Endothelial cell of umbilical vein (primary cell): ENCODE data around the gene PDE1C. TPM values are rescaled to one million over a fixed set of nuclear protein-coding genes. Genes with fewer than 3 reads are reported as not detected.

Experiments
- BruUV-seq: library from RNA; stranded (reverse); fragments of 400-500 nt; replicated peaks from 2 replicates; lab custom pipeline; 2021; lab: Mats Ljungman, UMichigan
- CTCF ChIA-PET: fragments of 300-600, 350-600 bp; sonication (Branson Sonifier 250); formaldehyde crosslinking; loops from one replicate; lab custom pipeline; 2021; ENCODE audit warnings: antibody characterized with exemption, inconsistent platforms; lab: Charles Lee
- POLR2A ChIA-PET: fragments of 300-600, 350-600 bp; sonication (Branson Sonifier 250); formaldehyde crosslinking; loops from one replicate; lab custom pipeline; 2021; ENCODE audit warnings: antibody characterized with exemption, inconsistent platforms; lab: Charles Lee
- DNase-seq: peaks from one replicate; pipeline ENCODE4 v3.0.0-alpha.2; 2011; ENCODE audit warnings: low read depth, low spot score
- FAIRE-seq: peaks from 2 replicates; lab custom pipeline; 2011; peaks lifted over from hg19 to GRCh38; lab: Jason Lieb, UNC
- H2AFZ ChIP-seq: 2 replicates; pipeline ENCODE4 v1.6.0; 2012; ENCODE audit warnings: low read depth, low read length, control low read depth, inconsistent platforms
- H3K27ac ChIP-seq: 2 replicates; pipeline ENCODE4 v1.5.1; 2011; ENCODE audit warnings: low read depth, mild to moderate bottlenecking, control low read depth, low read length, moderate library complexity; ENCODE audit not compliant: insufficient read depth
- H3K27me3 ChIP-seq, 2 experiments: 2 replicates each; pipeline versions ENCODE4 v1.6.0 to v1.6.1; 2011; ENCODE audit warnings: low read length in 2 of 2, mixed read lengths in 1 of 2; ENCODE audit not compliant: control insufficient read depth in 2 of 2, insufficient read depth in 2 of 2
- H3K36me3 ChIP-seq, 2 experiments: 2 replicates in 1 of 2; 3 replicates in 1 of 2; pipeline ENCODE4 v1.5.1; 2011; ENCODE audit warnings: low read length in 2 of 2, mild to moderate bottlenecking in 1 of 2, moderate library complexity in 1 of 2; ENCODE audit not compliant: control insufficient read depth in 2 of 2, insufficient read depth in 2 of 2; ENCODE audit errors: extremely low read depth in 1 of 2
- H3K4me1 ChIP-seq: 3 replicates; pipeline ENCODE4 v1.5.1; 2011; ENCODE audit warnings: mild to moderate bottlenecking, low read length; ENCODE audit not compliant: control insufficient read depth, insufficient read depth; ENCODE audit errors: extremely low read depth
- H3K4me2 ChIP-seq: 2 replicates; pipeline ENCODE4 v1.6.1; 2011; ENCODE audit warnings: low read length, control low read depth, mixed read lengths; ENCODE audit not compliant: insufficient read depth
- H3K4me3 ChIP-seq, 3 experiments: fragments of 200-600 bp in 1 of 3; sonication (generic), shearing (Covaris generic) in 1 of 3; replicated peaks in 1 of 3; 2 replicates each; pipeline ENCODE4 v1.5.1; 2011 to 2016; ENCODE audit warnings: control low read depth in 3 of 3, low read length in 3 of 3, mild to moderate bottlenecking in 2 of 3, inconsistent platforms in 1 of 3, low read depth in 1 of 3, moderate library complexity in 1 of 3; ENCODE audit not compliant: insufficient read depth in 1 of 3
- H3K79me2 ChIP-seq: 2 replicates; pipeline ENCODE4 v1.6.0; 2012; ENCODE audit warnings: low read length, inconsistent platforms; ENCODE audit not compliant: control insufficient read depth, insufficient read depth
- H3K9ac ChIP-seq: replicated peaks from 2 replicates; pipeline ENCODE3; 2011; ENCODE audit warnings: low read length, control low read depth; ENCODE audit not compliant: insufficient read depth; ENCODE audit errors: extremely low read depth
- H3K9me1 ChIP-seq: replicated peaks from 3 replicates; pipeline ENCODE4 v1.6.0; 2011; ENCODE audit warnings: mild to moderate bottlenecking, low read length; ENCODE audit not compliant: control insufficient read depth, insufficient read depth; ENCODE audit errors: extremely low read depth
- H3K9me3 ChIP-seq: replicated peaks from 2 replicates; pipeline ENCODE4 v1.5.1; 2012; ENCODE audit warnings: low read length, inconsistent platforms; ENCODE audit not compliant: control insufficient read depth, insufficient read depth
- H4K20me1 ChIP-seq: replicated peaks from 2 replicates; pipeline ENCODE3; 2011; ENCODE audit warnings: mild to moderate bottlenecking, low read length; ENCODE audit not compliant: control insufficient read depth, insufficient read depth; ENCODE audit errors: extremely low read depth
- EZH2 ChIP-seq: IDR thresholded peaks from 2 replicates; pipeline ENCODE4 v1.6.1; 2012; ENCODE audit warnings: borderline replicate concordance, low read depth, mild to moderate bottlenecking, moderate library complexity, low read length, inconsistent platforms; ENCODE audit not compliant: severe bottlenecking
- FOS ChIP-seq: IDR thresholded peaks from 2 replicates; pipeline ENCODE4 v1.6.1; 2011; ENCODE audit warnings: mild to moderate bottlenecking, low read length, moderate library complexity, borderline replicate concordance; ENCODE audit not compliant: insufficient read depth
- GATA2 ChIP-seq: IDR thresholded peaks from 2 replicates; pipeline ENCODE4 v1.7.0; 2011; ENCODE audit warnings: low read depth, mild to moderate bottlenecking, moderate library complexity, mixed read lengths, low read length; ENCODE audit not compliant: insufficient read length, insufficient read depth
- JUN ChIP-seq: IDR thresholded peaks from 2 replicates; pipeline ENCODE4 v1.6.1; 2011; ENCODE audit warnings: borderline replicate concordance, low read depth; ENCODE audit not compliant: insufficient read length, insufficient read depth
- MYC ChIP-seq: IDR thresholded peaks from one replicate; pipeline ENCODE4 v1.6.1; 2011; ENCODE audit warnings: mild to moderate bottlenecking, low read depth, low read length
- POLR2A ChIP-seq: IDR thresholded peaks from 2 replicates; pipeline ENCODE4 v1.6.1; 2012; ENCODE audit warnings: low read depth, mild to moderate bottlenecking, control low read depth, low read length
- POLR2AphosphoS5 ChIP-seq: IDR thresholded peaks from 2 replicates; pipeline ENCODE4 v1.6.1; 2012; ENCODE audit warnings: low read depth, mild to moderate bottlenecking, control low read depth, low read length, moderate library complexity; ENCODE audit not compliant: insufficient read depth
- dilution Hi-C: fragments of 300-500 bp; cut with MboI; formaldehyde crosslinking; loops from one replicate; pipeline ENCODE4 v1.15.0; 2019; ENCODE audit warnings: low sequenced_read_pairs; ENCODE audit not compliant: extremely low pct_ligation_motif_present
- intact Hi-C: fragments of 100-400 bp; cut with micrococcal nuclease; formaldehyde crosslinking; loops from one replicate; pipeline ENCODE4 v1.10.0; 2022
- polyA plus RNA-seq, 4 experiments: library from polyadenylated mRNA; depleted of rRNA in 3 of 4; stranded (reverse) in 3 of 4; unstranded in 1 of 4; fragments of >200 nt; gene quantifications; 2 replicates each; pipeline versions ENCODE4 v1.2.1 to v1.2.3, GENCODE V29; 2011 to 2012; ENCODE audit warnings: missing spikeins in 1 of 4
- total RNA-seq: library from RNA; stranded (reverse); gene quantifications from 2 replicates; pipeline ENCODE4 v1.2.3, GENCODE V29; 2021
- TF ChIP-seq, protein P1 (sequence below): IDR thresholded peaks from 2 replicates; pipeline ENCODE4 v1.6.1; 2011; ENCODE audit not compliant: insufficient read depth, insufficient read length
- TF ChIP-seq, protein P2 (sequence below), 2 donors: IDR thresholded peaks; 1 replicate in 1 of 2; 2 replicates in 1 of 2; pipeline ENCODE4 v1.5.1; 2011; ENCODE audit warnings: low read length in 2 of 2, mild to moderate bottlenecking in 2 of 2, moderate library complexity in 2 of 2, control low read depth in 1 of 2, inconsistent platforms in 1 of 2, low read depth in 1 of 2; ENCODE audit not compliant: insufficient read depth in 1 of 2; ENCODE audit errors: extremely low read depth in 1 of 2

Gene PDE1C
- total and polyA plus RNA-seq, 2 donors (not counting 3 experiments of a cell fraction or from before 2014, with no cell fraction given): 0.90 to 3.1 TPM

DNA sequence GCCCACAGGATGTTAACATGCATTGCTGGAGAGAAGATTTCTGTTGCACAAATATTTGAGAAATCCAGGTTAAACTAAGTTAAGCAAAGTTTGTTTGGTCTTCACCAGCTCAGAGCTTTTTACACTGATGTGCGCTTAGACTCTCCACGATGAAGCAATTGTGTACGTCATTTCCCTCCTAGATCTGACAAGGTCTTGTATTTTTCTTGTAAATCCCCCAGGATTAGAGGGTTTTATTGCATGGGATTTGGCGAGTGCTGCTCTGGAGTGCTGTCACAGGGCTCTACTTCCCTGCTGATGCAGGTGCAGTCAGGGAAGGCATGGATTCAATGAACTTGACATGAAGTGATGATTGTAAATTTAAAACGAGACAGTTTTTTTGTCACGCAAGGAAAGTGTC, 173.3 kb downstream of the PDE1C start:
- Histone ChIP-seq H4K20me1 (no peaks in the 10 kb centered on the region), H3K9ac (no peak overlapping the region), H3K79me2 (no peaks in the 10 kb centered on the region), H3K4me3 (no peak overlapping the region), H2AFZ (no peak overlapping the region), H3K36me3 (no peaks in the 10 kb centered on the region), H3K9me1 (no peaks in the 10 kb centered on the region), H3K27me3 (no peaks in the 10 kb centered on the region), H3K4me2 (no peak overlapping the region), H3K9me3 (no peaks in the 10 kb centered on the region), H3K4me1 (no peaks in the 10 kb centered on the region), H3K27ac (no peak overlapping the region)
- FAIRE-seq (no peak), DNase-seq (no peak)
- TF ChIP-seq POLR2AphosphoS5 (no peak), EZH2 (no peak), MYC (no peak), FOS (no peak), GATA2 (no peak), POLR2A (no peak), JUN (no peak)
- TF ChIP-seq, protein P1, sequence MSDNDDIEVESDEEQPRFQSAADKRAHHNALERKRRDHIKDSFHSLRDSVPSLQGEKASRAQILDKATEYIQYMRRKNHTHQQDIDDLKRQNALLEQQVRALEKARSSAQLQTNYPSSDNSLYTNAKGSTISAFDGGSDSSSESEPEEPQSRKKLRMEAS: no peak
- TF ChIP-seq, protein P2, sequence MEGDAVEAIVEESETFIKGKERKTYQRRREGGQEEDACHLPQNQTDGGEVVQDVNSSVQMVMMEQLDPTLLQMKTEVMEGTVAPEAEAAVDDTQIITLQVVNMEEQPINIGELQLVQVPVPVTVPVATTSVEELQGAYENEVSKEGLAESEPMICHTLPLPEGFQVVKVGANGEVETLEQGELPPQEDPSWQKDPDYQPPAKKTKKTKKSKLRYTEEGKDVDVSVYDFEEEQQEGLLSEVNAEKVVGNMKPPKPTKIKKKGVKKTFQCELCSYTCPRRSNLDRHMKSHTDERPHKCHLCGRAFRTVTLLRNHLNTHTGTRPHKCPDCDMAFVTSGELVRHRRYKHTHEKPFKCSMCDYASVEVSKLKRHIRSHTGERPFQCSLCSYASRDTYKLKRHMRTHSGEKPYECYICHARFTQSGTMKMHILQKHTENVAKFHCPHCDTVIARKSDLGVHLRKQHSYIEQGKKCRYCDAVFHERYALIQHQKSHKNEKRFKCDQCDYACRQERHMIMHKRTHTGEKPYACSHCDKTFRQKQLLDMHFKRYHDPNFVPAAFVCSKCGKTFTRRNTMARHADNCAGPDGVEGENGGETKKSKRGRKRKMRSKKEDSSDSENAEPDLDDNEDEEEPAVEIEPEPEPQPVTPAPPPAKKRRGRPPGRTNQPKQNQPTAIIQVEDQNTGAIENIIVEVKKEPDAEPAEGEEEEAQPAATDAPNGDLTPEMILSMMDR (IDR thresholded peaks at IDR 0.05; ENCODE audit: extremely low read depth in 1 of 2, insufficient read depth in 1 of 2, low read depth in 1 of 2, low read length in 2 of 2): no peak
- intact Hi-C loops (no loop called here), dilution Hi-C loops (no loop called here)
- no TSS peak for BruUV-seq
- ChIA-PET POLR2A (no interaction called here), CTCF (no interaction called here)
